GM19452 (cell line): ENCODE data around the gene ENO2.

Source experiments
- ATAC-seq: cut with Tn5 transposase; IDR thresholded peaks from one replicate; pipeline ENCODE4 v1.9.1; 2021; ENCODE audit not compliant: unreplicated experiment

Gene ENO2

DNA sequence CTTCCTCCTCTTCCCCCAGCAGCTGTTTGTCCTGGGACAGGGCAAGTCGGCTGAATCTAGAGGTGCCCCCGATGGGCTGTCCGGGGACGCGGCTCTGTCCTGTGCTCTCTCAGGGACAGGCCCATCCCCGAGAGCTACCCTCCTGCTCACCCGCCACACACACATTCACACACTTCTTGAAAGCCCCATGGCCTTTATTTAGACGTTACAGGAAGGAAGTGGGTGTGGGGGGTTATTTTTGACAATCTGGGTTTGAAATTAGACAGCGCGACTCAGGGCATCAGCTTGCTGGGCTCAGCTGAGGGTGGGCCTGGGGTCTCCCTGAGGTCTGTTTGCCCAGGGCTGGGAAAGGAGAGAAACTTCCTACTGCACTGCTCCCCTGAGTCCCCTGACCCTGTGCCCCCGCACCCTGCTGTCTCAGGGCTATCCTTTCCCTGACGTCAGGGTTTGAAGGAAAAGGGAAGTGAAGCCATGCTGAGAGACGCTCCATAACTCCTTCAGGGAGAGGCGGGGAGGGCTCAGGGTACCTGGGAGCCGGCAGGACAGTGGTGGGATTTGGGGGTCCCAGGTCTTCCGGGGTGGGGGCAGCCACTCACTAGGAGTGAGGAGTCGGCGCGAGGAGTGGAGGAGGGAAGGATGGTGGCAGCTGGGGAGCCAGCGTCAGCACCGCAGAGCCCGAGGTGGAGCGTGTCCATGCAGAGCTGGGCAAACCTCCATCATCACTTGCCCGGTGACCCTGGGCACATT lies 44.9 kb downstream of the ENO2 start:
- peak; percentile 41 for ATAC-seq

DNA sequence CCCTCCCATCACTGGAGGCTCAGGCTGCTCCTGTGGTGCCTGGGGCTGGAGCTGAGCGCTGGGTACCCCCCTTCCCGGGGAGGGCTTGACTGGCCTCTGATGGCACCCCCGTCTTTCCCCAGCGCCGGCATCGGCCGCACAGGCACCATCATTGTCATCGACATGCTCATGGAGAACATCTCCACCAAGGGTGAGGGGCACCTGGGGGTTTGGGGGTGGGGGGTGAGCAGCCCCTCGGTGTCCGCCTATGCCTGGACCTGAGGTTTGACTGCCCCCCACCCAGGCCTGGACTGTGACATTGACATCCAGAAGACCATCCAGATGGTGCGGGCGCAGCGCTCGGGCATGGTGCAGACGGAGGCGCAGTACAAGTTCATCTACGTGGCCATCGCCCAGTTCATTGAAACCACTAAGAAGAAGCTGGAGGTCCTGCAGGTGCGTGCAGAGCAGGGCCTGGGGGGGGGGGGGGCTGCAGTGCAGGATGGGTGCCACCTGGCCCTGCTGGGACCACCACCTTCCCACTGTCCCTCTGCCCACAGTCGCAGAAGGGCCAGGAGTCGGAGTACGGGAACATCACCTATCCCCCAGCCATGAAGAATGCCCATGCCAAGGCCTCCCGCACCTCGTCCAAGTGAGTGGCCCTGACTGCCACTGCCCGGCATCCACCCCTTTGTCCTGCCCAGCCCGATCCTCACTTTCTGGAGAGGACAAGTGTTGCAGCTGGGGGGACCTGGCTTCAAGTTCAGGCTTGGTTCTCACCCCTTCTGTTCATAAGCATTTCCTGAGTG lies 45.6 kb downstream of the ENO2 start:
- no peak for ATAC-seq

DNA sequence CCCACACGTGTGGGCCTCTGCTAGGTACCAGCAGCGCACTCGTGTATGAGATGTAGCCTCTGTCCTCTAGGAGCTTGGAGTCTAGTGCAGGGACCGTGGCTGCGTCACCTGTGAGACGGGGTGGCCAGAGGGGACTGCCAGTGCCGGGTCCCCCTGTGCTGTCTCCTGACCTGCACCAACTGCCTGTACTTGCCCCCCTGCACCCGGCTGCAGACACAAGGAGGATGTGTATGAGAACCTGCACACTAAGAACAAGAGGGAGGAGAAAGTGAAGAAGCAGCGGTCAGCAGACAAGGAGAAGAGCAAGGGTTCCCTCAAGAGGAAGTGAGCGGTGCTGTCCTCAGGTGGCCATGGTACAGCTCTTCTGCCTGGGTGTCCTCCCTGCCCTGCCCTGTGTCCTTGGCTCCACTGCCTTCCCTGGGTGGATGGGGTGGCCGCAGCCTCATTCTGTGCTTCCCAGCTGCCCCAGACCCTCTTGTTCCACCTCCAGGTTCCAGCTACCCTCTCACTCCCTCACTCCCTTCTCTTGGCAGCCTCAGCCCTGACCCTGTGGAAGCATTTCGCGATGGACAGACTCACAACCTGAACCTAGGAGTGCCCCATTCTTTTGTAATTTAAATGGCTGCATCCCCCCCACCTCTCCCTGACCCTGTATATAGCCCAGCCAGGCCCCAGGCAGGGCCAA lies 46.4 kb downstream of the ENO2 start:
- ATAC-seq = no peak

DNA sequence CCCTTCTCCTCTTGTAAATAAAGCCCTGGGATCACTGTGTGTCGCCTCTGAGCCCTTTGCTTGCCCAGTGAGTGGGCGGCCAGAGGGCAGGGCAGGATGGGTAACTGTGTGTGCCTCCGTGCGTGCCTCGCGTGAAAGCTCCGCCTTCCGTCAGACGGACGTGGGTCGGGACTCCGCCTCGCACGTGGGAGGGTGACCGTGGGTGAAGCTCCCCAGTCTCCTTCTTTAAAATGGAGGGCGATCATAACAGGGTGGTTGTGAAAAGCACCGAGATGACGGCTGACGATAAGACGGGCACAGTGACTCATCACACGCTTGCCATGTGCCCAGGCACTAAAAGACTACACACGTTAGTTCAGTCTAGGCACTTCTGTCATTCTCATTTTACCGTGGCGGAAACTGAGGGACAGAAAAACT lies 46.9 kb downstream of the ENO2 start:
- ATAC-seq = no peak

DNA sequence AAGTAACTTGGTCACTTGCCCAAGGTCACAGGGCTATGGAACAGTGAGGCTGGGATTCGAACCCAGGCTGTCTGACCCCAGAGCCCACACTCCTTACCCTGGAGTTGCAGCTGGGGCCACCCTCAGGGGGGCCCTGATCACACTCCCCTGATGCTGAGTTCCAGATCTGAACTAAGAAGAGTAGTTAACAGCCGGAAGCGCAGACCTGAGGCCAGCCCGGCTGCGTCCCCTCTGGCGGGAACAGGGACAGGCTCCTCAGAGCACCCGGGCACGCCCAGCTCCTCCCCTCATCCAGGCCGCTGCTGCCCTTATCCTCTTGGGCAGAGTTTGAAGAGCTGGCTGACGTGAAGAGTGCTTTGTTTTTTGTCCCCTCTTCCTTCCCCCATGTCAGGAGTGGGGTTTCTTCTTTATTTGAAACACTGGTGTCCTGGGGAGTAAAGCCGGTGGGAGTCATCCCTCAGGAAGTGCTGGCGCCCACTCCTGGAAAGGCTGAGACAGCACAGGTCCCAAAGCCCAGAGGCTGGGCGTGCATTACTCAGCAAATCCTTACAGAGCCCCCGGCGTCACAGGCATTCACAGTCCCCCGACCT lies 47.4 kb downstream of the ENO2 start:
- no peak for ATAC-seq

DNA sequence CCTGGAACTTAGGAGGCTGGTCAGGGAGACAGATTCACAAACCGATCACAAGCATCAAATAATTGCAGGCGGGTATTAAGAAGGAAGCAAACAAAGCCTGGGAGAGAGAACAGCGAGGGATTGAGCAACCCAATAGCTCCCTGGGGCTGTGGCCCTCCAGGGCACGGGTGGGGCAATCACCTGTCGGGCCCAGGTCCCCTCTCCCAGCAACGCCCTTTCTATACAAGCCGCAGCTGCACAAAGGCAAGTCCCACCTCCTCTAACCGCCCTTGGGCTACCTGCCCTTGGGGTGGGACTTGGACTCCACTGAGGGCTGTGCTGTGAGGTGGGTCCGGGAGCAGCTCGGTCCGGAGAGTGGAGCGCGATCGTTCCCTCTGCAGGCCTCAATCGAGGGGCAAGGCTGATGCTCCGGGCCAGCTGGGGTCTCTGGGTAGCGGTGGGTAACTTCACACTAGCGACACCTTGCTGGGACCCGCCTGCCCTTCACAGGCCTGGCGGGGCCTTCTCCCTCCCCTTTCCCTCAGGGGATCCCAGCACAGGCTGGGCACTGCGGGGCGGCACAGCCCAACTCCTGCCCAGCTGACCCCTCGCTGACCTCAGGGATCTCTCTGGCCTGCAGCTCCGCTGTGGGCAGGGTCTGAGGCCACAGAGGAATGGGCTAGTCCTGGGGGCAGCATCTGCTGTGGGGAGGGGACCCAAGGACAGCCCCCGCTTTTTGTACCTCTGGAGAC lies 48.1 kb downstream of the ENO2 start:
- no peak for ATAC-seq

DNA sequence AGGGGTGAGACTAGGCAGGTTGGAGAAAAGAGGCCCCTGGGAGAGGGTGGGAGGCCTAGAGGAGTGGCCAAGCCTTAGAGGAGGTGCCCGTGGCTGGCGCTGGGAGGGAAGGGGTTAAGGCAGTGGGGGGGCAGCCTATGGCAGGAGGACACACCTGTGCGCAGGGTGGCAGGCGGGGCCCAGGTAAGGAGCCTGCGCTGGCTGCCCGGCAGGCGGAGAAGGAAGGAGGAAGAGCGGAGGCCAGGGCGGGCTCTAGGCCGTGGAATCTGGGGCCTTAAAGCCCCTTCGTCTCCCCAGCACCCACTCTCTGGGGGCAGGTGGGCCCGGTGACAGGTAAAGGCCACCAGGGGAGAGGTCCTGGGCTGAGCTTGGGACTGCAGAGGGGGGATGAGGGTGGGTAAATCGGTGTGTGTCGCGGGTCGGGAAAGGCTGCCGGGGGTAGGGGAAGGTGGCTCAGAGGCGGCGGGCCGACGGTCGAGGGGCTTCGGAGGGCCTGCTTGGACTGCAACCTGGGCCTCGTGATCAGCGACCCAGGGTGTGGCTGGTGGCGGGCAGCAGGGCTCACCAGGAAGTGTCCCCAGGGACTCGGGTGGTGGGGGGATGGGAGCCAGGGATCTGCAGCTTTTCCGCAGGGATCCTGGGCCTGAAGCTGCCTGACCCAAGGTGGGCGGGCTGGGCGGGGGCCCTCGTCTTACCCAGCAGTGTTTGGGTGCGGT lies 48.8 kb downstream of the ENO2 start:
- no peak for ATAC-seq

DNA sequence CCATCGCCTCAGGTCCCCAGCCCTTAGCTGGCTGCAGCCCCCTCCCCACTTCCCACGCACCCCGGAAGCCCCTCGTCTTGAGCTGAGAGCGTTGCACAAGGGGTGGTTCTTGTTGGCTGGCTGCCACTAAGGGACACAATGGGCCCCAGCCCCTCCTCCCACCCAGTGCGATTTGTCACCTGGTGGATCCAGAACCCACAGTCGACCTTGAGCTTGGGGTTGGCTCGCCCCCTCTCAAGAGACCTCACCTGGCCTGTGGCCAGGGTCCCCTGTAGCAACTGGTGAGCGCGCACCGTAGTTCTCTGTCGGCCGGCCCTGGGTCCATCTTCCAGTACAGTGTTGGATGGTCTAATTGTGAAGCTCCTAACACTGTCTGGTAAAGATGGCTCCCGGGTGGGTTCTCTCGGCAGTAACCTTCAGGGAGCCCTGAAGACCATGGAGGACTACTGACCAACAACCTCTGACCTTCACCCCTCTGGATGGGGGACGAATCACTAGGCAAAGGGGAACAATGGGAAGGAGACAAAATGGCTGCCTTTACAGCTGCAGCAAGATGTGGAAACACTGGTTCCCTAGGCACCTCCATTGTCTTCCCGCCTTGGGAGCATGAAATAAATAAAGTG lies 49.5 kb downstream of the ENO2 start:
- no peak for ATAC-seq

DNA sequence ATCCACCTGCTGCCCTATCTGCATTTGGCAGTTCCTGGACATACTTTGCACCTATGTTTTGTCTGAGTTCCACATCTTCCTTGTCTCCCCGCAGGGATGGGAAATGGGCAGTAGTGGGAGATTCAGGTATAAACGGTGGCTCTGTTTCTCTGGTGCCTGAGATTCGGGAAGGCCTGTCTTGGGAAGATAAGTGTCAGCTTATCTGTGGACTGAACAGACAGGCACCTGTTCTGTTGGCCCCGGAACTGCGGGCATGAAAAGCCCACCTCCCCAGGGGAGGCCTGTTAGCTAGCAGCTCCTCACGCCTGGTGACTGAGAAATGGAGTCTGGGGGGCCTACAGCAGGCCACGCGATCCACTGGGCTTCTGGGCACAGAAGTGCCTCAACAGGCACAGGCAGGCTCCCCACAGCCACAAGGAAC lies 50.2 kb downstream of the ENO2 start:
- no peak for ATAC-seq

DNA sequence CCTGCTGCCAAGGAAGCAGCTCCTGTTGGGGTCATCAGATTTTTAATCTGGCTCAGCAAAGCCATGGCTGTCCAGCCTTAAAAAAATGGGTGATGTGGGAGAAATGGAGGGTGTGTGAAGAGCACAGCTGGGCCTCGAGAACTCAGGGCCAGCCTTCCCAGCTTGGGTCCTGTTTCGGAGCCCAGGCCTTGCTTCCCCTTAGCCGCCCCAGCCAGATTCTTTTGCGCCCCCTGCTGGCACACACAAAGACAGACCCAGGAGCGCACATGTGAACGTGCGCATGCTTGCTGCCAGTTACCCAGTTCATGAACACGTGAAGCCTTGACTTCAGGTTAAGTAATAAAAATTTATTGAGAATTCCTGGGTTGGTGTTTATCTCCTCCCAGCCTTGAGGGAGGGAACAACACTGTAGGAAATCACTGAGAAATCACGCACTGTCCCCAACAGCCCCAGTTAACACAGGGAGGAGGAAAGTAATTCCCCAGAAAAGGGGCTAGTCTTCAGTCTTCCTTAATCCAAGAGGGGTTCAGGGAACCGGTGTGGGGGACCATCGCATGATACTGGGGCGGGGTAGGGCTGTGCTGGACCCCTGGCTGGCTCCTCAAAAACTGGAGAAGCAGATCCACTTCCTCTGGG lies 50.8 kb downstream of the ENO2 start:
- ATAC-seq = no peak

DNA sequence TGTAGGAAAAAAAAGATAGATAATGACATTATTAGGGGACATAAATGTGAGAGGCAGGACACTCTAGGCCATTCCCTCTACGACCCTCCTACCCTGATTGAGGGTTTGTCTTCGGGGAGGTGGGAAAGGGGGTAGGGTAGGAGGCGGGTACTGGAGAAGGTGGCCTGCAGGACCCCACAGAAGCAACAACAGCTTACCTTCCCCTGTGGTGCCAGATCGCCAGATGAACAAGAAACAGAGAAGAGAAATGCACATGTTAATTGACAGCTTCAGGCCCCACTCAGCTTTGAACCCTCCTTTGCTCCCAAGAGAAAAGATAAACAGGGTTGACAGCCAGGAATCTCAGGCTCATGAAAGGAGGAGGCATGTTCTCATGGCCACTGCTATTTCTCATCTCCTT lies 51.3 kb downstream of the ENO2 start:
- ATAC-seq = no peak

DNA sequence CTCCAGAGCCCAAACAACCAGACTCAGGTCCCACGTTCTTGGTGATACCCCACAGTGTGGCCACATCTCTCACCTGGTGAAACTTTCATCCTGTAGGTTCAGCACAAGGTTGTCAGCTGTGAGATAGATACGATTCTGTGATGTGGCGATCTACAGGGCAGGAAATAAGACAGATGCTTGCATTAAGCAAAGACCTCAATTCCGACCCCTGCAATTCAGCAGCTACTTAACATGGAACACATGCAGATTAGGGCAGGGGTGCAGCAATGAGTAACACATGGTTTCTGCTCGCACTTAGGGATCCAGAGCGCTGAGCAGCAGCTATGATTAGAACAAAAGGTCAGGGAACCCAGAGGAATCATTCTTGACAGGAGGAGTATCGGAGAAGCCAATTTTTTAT lies 52.0 kb downstream of the ENO2 start:
- no peak for ATAC-seq

DNA sequence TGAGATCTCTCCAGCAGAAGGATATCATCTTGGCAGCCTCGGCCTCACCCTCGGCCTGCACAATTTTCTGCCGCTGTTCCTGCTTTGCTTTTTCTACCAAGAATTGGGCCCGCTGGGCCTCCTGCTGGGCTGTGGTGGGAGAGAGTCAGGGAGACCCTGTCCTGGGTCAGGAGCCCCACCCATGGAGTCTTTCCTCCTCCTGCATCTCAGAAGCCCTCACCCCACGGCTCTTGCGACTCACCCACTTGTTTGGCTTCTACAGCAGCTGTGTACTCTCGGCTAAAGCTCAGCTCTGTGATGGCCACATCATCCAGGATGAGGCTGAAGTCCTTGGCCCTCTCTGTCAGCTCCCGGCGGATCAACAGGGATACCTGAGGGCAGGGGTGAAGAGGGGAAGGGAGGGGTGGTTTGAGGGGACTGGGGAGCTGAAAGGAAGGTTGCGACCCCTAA lies 53.3 kb downstream of the ENO2 start:
- ATAC-seq = no peak

DNA sequence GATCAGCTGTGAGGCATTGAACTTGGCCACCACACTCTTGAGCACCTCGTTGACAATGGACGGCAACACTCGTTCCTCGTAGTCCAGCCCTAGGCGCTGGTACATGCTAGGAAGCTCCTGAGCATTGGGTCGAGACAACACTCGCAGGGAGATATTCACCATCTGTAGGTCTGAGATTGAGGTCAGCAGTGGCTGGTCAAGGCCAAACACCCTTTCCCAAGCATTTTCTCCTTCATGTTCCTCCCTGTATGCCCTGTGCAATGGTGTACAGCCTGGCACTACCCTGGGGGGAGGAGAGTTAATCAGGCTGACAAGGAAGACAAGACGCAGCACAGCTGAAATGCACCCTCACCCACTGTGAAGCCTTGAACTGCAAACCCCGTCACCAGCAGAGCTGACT lies 54.0 kb downstream of the ENO2 start:
- no peak for ATAC-seq

DNA sequence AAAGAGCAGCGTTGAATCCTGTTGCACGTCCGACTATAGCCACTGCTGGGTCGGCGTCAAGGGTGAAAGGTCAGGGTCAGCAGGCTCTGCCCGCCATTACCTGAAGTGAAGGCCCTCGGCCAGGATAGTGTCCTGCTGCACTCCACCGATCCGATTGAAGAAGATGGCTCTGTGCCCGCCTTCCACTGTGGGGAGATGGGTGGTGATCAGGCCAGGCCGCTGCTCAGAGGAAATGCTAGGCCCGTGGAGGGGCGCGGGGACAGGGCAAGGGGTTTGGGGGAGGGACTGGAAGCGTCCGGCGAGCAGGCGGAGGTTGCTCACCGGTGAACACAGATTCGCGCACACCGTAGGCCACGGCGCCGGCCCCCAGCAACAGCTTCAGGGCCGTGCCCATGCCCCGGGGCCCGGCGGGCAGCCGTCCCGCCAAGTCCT lies 55.7 kb downstream of the ENO2 start:
- no peak for ATAC-seq
